Activated naive CD4-positive, alpha-beta T cell treated with anti-CD3 and anti-CD28 coated beads, Interleukin-2, amount 50 U/mL, for 16 hours (primary cell): ENCODE data around the gene THEMIS.
"Not testable (repeated sequence)": the region's sequence is repeated elsewhere in the genome, so short reads cannot be mapped to it uniquely, and the experiment has no call there.

ENCODE experiments used
- DNase-seq: peaks from one replicate; pipeline ENCODE4 v3.0.0-alpha.2; 2020

THEMIS gene

DNA sequence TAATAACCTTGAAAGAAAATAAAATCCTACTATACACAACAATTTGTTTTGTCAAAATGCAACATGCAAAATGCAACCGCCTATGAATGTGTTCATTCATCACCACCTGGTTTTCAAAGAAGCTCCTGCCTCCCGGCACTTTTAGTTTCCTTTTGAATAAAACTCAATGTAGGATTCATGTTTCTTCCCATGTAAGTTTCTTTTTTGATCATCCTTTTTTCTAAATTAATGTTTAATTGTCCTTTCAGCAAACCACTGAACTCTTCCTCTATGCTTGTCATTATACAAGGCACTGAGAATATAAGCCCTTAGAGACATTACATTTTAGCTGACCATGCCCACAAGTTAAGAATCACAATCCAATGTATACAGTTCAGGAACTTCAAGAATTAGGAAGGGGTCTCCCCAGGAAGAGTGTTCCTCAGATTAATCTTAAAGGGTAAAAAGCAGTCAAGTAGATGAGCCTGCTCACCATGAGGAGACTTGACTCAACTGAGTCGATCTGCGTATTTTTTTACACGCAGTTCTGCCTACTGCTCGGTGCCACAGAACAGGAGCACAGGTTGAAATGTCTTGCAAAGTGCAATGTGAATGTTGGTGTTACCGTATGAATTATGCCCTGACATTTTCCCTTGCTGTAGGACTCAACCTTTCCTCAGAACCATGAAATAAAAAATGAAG is 7.2 kb upstream of the THEMIS start:
- DNase-seq: no peak

DNA sequence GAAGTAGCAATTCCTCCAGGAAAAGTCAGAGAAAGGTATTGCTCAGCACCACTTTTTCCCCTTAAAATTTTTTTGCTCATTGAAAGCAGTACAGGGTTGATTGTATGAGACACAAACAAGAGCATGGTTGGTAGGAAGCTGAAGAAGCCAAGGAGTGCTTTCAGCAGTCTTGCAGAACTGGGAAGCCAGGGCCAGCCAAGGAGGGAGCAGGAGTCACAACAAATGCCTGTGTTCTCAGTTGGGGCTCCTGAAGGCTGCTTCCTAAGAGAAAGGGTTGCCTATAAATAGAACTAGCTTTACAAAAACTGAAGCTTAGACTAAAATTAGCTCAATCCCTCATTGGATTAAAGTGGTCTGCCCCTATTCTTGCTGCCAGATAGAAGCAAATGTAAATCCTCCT is 3.3 kb upstream of the THEMIS start:
- DNase-seq: no peak

DNA sequence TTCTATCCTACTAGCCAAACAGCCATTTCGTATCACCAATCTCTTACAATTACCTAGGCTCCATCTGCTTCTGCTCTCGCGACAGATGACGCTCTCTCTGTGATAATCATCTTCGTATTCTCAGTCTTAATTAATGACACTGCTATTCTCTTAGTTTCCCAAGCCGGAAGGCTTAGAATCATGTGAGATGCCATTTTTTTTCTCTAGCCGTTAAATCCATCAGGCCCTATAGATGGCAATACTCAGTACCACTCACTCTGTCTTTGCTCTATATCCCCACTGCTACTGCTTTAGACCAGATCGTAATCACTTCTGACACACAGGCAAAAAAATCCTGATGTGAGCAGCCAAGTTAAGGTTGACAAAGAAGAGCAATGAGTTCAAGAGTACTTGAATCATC is 2.1 kb upstream of the THEMIS start:
- DNase-seq: no peak

DNA sequence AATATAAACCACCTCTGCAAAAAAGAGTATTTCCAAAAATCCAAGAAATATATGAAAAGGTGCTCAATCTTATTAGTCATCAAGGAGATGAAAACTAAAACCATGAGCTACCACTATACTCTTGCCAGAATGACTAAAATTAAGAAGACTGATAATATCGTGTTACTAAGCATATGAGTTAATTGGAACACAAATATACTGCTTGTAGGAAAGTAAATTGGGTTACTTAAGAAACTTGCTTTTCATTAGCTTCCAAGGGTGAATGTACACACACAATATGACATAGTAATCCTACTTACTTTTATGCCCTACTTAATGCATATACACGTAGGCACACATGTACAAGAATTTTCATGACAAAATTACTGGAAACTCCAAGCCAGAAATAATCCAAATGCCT is 3.4 kb downstream of the THEMIS start:
- no peak for DNase-seq

DNA sequence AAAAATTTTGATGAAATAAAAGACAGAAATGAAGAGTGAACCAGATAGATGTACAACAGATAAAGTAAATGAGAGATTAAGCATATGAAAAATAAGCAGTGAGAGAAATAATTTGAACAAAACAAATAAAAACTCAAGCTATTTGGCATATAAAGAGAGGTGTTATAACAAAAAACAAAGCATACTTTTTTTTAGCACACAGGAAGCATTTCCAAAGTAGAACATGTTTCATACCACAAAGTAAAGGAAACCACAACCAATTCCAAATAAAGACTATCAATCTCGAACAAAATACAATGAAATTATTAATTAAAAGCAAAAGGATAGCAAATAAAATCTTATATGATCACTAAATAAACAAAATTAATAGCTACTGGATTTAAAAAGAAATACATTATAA is 6.8 kb downstream of the THEMIS start:
- DNase-seq: no peak

DNA sequence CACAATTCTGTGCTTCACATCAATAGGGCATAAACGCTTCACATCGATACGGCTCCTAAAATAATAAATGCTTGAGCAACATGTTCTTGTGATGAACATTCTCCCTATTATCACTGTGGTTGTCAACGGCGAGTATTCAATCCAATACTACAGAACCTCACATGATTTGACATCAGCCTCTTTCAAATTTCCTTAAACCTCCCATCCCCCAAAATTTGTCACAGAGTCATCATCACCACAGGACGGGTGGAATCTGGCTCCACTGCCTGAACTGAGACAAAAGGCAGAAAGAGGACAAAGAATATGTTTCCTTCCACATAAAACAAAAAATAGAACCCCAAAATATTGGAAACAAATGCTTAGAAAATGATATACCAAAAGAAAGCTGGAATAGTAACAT is 7.3 kb downstream of the THEMIS start:
- peak; percentile 28 for DNase-seq

DNA sequence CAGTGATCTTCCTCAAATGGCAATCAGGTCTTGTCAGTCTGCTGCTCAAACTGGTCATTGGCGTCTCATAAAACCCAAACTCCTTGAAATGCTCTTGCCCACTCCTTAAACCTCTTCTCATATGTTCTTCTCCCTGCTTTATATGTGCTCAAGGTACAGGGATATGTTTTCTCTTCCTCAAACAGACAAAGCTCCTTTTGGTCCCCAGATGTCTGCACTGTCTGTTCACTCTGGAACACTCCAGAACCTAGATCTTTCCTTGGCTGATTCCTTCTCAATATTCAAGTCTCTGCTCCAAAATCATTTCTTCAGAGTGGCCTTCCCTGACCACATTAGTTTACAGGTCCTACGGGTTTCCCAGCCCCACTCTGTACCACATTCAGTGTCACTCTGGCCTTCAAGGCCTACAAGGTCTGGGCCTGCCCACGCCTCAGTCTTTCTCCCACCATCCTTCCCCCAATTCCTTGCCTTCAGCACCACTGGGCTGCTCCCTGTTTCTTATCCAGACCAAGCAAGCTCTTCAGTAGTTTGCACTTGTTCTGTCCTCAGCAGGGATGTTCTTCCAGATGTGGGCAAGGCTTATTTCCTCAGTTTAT is 9.0 kb downstream of the THEMIS start:
- no peak for DNase-seq

DNA sequence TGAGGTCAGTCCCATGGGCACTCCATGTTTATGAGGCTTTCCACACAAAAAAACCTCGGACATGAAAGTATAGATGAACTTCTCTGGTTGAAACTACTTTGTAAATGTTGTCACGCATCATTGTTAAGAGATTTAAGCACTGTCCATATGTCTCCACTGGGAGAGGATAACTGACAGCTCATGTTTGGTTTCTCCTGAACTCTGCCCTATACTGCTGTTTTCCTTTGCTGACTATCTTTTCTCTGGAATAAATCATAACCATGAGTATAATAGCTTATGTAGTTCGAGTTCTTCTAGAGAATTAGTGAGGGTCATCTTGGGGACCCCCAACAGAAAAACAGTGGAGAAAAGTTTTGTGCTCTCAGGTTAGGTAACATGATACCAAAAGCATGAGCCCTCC is 14.3 kb downstream of the THEMIS start:
- no peak for DNase-seq

DNA sequence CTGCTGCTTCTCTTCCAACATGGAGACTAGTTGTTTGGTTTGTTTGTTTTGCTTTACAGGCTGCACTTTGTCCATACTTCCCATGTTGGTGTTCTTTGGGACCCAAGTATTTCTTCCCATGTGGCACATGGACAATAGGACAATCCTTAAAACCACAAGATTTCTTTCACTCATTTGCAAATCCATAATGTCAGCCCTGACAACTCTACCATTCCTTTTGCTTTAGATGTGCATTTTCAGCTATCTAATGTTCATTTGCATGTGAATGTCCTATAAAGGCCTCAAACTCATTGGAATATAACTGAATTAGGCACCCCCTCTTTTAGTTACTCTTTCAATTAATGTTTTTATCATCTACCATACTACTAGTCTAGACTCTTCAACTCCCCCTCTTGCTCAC is 16.7 kb downstream of the THEMIS start:
- no peak for DNase-seq

DNA sequence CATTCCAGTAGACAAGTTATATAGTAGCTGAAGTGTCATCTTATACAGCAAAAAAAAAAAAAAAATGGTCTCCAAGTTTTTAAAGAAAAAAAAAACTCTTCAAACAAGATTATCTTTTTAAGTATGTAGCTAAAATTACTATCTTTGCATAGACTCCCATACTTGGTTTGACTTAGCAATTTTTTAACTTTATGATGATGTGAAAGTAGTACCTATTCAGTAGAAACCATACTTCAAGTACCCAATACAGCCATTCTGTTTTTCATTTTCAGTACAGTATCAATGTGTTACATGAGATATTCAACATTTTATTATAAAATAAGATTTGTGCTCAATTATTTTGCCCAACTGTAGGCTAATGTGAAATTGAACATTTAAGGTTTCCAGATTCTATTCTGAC is 18.9 kb downstream of the THEMIS start:
- not testable (repeated sequence) for DNase-seq

DNA sequence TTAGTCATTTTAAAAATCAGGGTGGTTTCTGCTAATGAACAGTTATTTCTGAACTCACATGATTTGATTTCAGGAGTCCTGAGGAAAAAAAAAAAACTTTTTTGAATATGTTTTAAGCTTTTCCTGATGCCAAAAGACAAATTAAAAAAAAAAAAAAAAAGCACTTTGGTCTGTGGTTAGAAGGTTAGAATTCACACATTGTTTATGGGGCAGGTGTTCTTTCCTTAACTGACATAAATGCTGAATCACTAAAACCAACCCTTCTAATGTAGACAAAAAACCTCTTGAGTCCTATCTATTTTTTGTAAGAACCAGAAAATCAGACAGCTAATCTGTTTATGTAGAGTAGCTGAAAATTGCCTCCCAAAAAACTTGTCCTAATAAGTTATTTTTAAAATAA is 20.4 kb downstream of the THEMIS start:
- DNase-seq: no peak

DNA sequence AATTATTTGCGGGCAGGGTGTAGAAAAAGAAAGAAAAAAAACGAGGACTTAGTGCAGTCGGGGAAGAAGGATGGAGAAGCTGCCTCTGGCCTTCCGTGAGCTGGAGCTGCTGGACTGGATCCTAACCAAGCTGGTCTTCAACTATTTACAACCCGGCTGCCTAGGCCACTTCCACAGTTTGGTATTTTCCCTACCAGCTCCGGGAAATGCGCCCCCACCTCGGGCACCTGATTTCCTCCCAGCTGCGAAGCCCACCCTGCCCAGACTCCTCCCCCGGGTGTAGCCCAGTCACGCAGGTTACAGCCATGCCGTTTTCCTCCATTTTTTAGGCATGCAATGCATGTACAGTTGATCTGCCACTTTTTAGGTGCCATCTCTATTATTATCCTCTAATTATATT is 21.2 kb downstream of the THEMIS start:
- peak; percentile 23 for DNase-seq

DNA sequence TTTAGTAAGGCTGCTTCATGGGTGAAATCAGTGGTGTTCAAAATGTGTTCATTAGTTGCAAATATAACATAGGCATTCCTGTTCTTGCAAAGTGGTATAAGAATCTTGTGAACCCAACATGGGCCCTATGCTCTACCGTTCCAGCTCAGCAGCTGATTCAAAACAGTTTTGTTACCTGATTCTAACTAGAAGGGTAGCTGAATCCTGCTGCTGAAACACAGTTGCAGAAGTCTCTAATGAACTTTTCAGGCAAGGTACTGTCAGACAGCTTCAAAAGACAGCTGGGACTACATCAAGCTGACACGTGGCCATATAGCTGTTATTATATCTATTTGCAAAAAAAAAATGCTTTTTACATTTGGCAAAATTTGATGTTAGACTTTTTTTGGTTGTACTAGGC is 22.7 kb downstream of the THEMIS start:
- no peak for DNase-seq

DNA sequence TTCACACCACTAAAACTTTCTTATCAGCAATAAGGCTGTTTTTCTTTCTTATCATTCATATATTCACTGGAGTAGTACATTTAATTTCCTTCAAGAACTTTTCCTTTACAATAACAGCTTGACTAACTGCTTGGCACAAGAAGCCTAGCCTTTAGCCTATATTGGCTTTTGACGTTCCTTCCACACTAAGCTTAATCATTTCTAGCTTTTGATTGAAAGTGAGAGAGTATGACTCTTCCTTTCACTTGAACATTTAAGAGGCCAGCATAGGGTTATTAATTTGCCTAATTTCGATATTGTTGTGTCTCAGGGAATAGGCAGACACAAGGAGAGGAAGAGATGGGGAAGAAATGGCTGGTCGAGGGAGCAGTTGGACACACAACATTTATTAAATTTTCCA is 23.6 kb downstream of the THEMIS start:
- no peak for DNase-seq

DNA sequence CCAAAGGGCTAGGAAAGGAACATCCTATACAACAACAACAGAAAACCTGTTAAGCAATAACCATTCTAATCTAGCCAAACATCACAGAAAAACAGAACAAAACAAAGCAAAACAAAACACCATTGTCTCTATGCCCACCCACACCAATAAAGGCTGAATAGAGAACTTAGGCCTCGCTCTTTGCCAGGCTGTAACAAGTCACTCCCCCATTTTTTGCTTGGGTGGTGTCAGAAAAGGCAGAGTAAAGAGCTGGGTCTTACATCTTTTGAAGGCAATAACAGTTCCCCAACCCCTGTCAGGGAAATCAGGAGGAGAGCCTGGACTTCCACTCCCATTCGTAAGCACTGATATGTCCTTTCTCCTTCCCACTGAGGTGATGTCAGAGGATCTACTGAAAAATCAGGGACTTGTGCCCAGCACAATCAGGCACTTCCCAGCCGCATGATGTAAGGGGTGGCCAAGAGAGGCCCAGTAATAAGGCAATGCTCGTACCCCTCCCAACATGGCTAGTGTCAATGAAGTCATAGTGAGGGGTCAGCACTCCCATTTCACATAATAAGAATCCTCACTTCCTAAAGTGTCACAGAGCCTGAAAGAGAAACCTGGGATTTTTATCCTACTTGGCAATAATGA is 31.0 kb downstream of the THEMIS start:
- no peak for DNase-seq

DNA sequence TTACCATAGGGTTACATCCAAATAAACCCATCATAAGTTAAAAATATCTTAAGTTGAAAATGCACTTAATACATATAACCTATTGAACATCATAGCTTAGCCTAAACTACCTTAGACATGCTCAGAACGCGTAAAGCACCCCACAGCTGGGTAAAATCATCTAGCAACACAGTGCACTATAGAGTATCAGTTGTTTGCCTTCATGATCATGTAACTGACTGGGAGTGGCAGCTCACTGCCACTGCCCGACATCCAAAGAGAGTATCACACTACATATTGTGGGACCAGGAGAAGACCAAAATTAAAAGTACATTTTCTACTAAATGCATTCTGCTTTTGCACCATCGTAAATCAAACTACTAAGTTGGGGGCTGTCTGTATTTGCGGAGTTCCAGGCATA is 31.7 kb downstream of the THEMIS start:
- DNase-seq: no peak

DNA sequence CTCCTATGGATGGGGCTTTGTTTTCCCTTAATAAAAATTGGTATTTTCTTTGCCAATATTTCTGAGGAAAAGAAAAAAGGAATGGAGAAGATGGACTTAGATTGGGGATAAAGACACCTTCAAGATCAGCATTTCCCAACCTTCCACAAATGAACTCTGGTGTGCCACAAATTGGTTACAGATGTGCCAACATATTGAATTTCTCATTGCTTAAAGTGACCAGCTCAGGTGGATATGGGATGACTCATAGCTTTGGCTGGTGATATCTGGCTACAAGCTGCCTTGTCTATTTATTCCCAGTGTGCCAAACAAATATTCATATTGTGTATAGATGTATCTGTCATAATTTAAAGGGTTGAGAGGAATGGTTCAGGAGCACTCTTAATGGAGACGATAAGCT is 32.5 kb downstream of the THEMIS start:
- DNase-seq: no peak

DNA sequence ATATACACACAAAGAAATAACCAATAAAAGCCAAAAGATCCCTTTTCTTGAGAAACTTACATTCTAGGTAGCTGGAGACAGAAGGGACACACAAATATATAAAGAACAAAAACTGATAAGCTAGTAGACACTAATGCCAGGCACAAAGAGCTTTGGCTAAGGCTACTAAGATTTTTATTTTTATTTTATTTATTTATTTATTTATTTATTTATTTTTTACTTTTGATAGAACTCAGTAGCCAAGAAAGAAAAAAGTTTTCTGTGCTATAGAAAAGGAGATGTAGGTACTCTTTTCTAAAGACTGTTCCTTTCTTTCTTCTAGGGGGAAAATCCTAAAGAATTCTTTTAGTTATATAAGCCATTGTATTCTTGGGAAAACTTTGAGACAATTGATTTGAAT is 34.1 kb downstream of the THEMIS start:
- DNase-seq: no peak

DNA sequence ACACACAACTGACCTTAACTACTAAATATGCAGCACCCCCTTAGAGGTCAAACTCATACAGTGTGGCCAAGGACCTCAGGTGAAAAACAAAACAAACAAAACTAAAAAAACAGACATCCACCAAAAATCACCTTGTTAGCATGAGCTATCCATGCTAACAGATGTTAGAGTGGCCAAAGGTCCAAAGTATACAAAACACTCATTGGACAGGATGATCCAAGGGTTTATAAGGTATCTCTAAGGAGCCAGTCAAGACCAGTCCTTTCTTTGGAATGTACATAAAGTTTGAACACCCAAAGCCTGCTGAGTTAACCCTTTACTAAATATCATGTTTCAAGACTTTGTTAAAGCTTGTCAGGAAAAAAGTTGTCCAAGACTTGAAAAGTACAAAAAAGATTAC is 35.8 kb downstream of the THEMIS start:
- no peak for DNase-seq

DNA sequence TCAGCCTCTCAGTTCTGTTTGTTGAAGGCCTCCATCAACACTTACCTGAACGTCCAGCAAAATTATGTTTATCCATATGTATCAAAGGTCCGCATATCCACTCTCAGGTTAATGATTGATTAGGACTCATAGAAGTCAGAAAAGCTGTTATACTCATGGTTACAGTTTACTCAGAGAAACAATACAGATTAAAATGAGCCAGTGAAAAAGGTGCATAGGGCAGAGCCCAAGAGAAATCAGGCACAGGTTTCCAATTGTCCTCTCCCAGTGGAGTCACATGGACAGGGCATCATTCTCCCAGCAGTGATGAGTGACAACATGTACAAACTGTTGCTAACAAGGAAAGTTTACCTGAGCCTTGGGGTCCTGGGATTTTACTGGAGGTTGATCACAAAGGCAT is 36.2 kb downstream of the THEMIS start:
- DNase-seq: no peak

DNA sequence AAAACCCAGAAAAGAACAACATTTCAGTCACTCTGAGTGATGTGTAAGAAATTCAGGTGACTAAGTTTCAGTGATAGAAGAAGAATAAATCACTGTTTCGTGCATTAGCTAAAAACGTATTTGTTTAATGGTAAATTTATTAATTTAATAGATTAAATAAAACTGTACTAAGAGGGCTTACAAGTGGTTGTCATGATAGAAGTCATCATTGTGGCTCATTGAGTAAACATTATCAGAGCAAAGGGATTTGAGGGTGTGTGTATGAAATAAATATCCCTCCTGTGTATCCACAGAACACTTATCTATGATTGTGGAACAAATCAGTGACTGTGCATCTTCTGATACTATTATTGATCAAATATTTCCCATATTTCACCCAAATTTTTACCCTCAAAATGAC is 40.1 kb downstream of the THEMIS start:
- no peak for DNase-seq

DNA sequence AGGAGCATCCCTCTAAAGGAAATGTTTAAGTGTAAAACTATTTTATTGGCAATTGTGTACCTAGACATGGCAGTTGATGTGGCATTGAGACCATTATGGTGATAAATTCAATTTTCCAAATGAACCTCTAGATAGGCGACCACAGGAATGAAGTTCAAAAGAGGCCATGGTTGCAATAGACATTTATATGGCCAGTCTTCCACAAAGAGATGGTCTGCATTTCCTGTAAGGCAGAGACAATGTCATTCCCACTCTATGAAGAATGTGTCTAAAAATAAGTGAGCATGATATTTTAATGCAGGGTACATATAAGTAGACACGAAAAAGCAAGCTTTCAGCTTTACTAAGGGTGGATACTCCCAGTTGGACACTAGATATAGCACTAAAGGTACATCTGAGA is 40.9 kb downstream of the THEMIS start:
- no peak for DNase-seq

DNA sequence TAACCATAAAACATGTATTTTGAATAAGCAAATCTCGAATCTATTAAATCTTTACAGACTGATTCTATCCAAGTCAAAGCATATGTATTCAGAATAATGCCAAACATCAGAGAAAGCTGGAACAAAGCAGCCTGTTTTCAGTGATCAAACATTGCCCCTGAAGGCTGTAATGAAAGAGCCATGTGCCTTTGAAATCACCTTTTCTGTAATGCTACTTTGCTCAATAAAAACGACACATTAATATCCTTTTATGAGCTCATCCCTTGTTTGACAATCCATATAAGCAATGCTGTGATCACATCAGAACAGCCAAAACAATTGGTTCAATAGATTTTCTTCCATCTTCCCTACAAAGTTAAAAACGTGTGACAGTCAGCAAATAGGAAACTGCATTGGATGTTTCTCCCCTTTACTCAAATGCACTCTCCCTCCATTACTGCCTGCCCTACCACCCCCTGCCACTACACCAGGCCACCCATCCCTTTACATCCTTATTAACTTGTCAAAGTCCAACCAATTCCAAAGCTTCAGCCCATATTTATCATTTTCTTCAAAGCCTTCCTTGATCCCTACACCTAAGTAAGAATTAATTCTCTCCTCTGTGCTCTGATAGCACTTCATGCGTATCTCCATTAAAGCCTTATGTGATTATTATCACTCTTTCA is 42.0 kb downstream of the THEMIS start:
- DNase-seq: peak; percentile 15

DNA sequence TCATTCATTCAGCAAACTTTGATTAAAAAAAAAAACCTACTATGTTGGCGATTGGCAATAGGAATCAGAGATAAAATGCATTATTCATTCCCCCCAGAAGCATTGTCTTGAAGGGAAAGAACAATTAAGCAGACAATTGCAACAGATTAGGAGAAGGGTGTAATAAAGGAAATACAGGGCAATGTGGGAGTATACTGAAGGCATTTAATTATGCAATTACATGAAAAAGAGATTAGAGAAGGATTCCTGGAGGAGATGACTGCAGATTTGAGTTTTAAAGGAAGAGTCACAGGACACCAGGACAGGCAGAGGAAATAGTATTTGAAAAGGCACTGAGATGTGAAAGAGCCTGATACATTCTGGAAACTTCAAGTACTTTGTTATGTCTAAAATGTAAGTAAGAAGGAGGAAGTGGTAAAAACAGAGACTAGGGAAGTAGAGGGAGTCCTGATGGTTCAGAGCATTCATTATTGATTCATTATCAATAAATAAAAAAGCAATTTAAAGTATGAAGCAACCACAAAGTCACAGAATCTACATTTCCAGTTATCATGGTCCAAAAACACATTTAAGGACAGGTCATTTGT is 43.7 kb downstream of the THEMIS start:
- no peak for DNase-seq
